GM18519 (cell line): ENCODE results near the gene APOL1.
"Not testable (repeated sequence)": the region's sequence is repeated elsewhere in the genome, so short reads cannot be mapped to it uniquely, and the experiment has no call there.

ENCODE experiments used
- ATAC-seq: cut with Tn5 transposase; IDR thresholded peaks from one replicate; pipeline ENCODE4 v1.9.1; 2021; ENCODE audit warnings: mild to moderate bottlenecking, moderate library complexity; ENCODE audit not compliant: unreplicated experiment, low FRiP score

The APOL1 gene

GRCh38 chr22:36243986-36244385 is 8.9 kb upstream of the APOL1 start:
- ATAC-seq, result no peak

DNA sequence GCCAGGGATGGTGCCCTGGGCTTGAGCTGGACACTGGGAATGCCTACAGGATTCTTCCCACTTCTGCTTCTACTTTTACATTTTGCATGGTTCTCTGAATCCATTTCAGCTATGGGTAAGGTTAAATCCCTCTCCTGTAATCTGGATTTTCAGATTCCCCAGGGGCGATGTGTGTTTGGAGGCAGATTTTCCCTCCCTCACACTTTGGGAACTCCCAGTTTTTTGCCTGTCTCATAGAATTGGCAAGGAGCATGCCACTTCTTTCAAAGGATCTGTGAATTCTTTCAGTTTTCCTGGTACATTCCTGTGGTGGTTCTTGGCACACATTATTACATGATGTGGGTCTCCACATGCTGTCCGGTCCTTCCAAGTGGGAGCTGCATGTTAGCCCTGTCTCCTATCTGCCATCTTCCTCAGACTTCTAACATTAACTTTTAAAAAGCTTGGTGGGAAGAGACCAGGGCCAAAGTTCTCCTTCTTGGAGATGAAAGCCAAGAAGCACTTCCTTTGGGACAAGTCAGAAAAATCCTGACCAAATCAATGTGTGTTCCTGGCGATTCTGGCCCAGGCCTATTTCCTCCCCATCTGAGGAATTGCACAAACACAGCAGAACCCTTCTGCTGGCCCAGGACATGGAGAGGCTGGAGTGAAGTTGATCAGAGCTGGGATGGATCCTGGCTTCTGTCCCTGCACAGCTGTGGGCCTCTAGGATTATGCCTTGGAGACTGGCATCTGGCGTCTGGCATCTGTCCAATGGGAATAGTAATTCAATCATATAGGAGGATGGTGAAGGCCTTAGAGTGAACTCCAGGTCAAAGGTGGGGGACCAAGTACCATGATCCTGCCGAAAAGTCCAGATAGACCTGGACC is 8.2 kb upstream of the APOL1 start:
- no peak for ATAC-seq

- ATAC-seq, result no peak
Observed at GRCh38 chr22:36245805-36246356, 7.1 kb upstream of the APOL1 start.

- ATAC-seq, result no peak
Observed at GRCh38 chr22:36246718-36247117, 6.2 kb upstream of the APOL1 start.

- ATAC-seq, result no peak
Observed at GRCh38 chr22:36247955-36248354, 5.0 kb upstream of the APOL1 start.

GRCh38 chr22:36249160-36249559 is 3.8 kb upstream of the APOL1 start:
- ATAC-seq, result no peak

- ATAC-seq, result not testable (repeated sequence)
Observed at GRCh38 chr22:36250292-36250960, 2.5 kb upstream of the APOL1 start.

DNA sequence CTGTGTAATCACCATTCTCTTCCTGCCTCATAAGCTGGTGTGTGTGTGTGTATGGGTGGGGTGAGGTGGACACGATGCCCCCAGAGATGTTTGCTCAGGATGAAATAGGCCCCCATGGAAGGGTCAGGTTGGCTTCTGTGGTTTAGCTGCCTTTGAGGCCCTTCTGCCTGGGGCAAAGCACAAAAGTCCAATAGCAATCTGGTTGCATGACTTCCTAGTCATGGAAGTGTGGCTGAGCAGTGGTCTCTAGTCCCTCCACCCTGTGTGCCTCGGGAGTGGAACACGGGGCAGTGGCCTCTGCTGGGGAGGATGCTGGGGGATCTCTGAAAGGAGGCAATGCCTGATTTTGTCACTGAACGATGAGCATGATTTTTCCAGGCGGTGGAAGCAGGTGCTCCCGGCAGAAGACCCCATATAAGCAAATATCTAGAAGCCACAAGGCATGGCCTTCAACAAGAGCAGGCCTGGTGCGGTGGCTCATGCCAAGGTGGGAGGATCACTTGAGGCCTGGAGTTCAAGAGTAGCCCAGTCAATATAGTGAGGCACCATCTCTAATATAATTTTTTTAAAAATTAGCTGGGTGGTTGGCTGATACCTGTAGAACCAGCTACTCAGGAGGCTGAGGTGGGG is 839 bp upstream of the APOL1 start:
- ATAC-seq, result not testable (repeated sequence)

DNA sequence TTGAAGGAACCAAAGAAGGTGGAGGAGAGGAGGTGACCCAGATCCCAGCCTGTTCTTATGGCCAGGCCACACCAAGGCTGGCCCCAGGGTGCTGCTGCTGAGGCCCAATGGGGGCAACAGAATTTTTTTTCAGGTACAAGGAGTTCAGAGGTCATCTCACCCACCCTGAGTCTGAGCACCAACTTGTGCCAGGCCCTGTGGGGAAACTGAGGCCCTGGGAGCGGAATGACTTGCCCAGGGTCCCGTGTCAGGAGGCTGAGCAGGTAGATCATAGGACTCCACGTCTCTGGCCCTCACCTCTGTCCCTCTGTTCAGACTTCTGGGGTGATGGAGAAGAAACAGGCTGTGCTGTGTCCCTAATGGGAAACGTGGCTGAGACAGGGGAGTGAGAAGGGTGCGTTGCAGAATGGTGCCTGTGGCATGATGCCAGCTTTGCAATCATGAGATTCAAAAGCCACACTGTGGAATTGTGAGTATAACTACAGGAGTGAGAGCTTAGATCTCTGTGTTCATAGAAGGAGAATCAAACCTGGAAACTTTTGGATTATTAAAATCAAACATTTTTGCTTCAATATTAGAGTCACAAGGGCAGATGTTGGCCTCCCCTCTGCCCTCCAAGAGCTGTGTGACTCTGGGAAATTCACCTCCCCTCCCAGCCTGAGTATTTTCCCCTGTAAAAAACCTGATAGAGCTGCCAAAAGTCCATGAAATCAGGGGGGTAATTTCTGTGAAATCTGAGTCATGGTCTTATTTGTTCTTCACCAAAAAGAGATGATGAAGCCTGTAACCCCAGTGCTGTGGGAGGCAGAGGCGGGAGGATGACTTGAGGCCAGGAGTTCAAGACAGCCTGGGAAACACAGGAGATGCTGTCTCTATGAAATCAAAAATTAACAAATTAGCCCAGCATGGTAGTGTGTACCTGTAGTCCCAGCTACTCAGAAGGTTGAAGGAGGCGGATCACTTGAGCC is 874 bp downstream of the APOL1 start:
- no peak for ATAC-seq

DNA sequence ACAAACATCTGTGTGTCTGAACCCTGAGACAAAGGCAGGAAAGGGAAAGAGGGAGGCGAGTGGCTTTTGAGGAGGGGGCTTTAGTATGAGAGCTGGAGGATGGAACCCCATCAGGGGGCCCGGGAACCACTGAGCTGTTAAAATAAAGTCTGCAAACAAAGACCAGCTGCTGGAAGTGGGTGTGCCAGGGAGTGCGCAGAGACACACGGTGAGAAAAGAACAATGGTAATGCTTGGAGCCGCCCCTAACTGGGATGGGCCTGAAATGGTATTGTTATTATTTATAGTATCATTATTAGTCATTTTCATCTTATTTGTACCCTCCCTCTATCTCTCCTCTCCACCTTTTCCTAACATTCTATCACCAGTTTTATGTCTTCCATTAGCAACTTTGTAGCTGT is 2.6 kb downstream of the APOL1 start:
- not testable (repeated sequence) for ATAC-seq

DNA sequence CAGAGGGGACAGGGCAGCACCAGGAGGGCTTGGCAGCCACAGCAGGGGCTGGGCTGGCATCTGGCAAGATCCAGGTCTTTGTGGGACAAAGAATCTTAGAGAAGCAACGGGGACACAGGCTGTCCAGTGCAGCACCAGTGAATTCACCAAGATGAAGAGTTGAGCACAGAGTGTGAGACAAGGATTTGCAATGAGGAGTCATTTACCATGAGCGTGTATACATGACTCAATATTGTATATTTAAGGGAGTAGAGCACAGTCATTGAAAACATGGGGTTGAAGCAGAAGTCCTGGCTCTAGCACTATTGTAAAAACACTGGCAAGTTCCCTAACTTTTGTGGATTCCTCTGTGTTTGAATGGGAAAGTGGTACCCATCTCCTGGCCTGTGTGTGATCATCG is 3.5 kb downstream of the APOL1 start:
- no peak for ATAC-seq

DNA sequence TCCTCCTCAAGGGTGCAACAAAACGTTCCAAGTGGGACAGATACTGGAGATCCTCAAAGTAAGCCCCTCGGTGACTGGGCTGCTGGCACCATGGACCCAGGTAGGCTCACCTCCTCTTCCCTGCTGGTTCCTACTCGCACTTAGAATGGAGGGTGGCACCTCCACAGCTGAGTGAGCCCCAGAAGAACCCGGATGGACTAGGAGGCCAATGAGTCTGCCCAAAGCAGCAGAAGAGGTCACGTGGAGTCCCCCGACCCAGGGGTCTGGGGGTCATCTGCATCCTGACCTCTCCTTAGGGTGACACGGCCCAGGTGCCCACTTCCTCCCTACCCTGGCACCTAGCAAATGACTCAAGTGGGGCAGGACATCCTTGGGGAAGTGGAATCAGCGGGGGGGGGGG is 4.4 kb downstream of the APOL1 start:
- ATAC-seq, result no peak

GRCh38 chr22:36257948-36258670 is 5.2 kb downstream of the APOL1 start:
- no peak for ATAC-seq

DNA sequence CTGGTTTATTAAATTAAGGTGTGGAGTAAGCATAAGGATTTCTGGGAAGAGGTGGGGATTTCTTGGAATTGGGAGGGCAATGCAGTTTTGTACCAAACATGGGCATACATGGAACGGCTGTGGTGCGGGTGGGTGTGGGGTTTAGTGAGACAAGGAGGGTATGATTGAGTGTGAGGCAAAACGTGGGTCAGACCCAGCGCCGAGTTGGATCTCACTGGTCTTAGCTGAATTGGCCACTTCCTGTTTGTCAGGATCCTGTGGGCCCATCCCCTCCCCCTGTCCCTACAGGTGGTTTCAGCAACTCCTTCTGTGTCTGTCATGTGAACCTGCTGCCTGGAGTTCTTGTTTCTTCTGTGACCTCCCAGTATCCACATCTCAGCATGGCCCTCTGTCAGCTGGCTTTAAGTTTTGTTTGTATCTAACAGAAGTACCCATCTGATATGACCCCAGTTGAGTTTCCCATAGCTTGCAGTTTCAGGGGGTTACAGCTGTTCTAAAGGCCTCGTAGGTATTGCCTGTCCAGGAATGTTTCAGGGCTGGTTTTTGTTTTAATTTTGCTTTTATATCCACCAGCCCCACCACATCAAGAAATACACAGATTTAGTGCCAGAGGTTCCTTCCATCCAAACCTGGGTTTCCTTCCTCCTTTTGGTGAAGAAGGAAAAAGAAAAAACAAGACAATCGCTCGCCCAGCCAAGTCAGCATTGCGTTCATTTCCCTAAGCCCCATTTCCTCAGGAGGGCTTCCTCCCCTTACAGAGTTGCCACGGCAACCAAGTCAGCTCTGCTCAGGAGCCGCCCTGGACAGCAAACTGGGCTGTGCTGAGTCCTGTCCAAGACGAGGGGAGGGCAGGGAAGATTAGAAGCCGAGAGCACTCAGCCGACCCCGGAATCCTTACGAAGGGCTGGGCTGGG is 6.0 kb downstream of the APOL1 start:
- ATAC-seq, result no peak

DNA sequence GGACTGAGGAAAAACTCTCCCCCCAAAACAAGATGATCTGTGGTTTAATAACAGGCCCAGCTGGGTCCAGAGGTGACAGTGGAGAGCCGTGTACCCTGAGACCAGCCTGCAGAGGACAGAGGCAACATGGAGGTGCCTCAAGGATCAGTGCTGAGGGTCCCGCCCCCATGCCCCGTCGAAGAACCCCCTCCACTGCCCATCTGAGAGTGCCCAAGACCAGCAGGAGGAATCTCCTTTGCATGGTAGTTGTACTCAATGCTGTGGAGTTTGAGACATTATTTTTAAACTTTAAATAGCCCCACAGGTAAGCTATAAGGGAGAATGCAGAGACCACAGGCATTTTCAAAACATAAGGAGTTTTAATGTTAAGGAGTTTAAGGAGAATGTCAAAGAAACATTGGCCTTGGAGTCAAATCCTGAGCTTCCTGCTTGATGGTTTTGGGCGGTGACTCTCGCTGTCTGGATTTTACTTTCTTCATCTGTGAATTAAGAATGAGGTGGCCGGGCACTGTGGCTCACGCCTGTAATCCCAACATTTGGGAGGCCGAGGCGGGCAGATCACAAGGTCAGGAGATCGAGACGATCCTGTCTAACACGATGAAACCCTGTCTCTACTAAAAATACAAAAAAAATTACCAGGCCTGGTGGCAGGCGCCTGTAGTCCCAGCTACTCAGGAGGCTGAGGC is 6.8 kb downstream of the APOL1 start:
- ATAC-seq, result no peak

DNA sequence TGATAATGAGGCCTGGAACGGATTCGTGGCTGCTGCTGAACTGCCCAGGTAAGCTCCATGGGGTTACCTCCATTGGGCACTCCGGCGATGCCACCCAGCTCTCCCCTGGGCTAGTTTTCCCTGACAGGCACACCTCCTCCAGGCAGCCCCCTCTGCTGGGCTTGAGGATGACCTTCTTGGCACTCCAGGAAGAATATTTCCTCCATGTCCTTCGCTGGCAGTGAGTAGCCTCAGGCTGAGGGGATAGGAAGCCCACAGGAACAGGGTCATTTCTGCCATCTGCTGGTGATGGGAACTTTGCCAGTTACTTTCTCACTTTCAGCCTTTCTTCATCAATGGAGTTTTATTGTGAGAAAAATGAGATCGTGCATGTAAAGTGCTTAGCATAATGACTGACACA is 8.7 kb downstream of the APOL1 start:
- not testable (repeated sequence) for ATAC-seq

DNA sequence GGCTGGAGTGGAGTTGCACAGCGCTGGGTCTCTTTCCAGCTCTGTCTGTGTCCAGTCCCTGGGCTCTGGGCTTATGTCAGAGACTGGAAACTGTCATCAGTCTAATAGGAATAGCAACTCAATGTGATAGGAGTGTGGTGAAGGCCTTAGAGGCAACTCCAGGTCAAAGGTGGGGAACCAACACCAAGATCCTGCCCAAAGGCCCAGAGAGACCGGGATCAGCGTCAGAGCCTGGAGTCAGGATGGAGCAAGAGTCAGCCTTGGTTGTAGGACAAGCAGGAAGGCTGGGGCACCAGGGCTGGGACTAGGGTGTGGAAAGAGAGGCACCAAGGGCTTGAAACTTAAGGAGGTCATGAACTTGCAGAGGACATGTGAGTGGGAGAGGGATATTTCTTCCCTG is 9.4 kb downstream of the APOL1 start:
- ATAC-seq, result not testable (repeated sequence)

DNA sequence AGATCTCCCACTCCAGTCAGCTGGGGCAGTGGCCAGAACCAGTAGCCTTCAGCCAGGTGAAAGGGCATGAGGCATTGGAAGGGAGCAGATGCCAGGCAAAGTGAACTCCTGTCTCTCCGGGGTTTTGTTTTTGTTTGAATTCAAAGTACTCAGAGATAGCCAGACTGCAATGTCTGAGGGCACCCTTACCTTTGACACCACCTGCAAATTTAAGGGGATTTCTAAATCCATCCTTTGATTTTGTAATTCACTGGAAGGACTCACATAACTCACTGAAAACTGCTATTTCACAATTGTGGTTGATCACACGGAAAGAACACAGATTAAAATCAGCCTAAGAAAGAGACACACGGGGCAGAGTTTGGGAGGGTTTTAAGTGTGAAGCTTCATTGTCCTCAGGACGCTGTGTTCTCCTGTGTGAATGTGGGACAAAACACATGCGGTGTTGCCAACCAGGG is 10.3 kb downstream of the APOL1 start:
- ATAC-seq, result not testable (repeated sequence)
